Cardiac atrium fibroblast (primary cell): ENCODE measurements around the gene KARS1. TPM values are rescaled to one million over a fixed set of nuclear protein-coding genes. Genes with fewer than 3 reads are reported as not detected.

Experiments used
- total RNA-seq: library from RNA; depleted of rRNA; stranded (reverse); fragments of >200 nt; gene quantifications from 2 replicates; pipeline ENCODE4 v1.2.3, GENCODE V29; 2015

KARS1 gene
- total RNA-seq: 137 and 149 TPM in 2 replicates

GRCh38 chr16:75647492-75648264 is at the start of gene KARS1, which contains the start of gene TERF2IP:
KARS1 (minus strand) TSS chr16:75647665; CDS start chr16:75647639, 26 bp downstream.
TERF2IP (plus strand) TSS chr16:75647773; CDS start chr16:75647883, 110 bp downstream.

GRCh38 chr16:75676909-75677308 is 29.4 kb upstream of the KARS1 start, which contains the start of gene CPHXL2:
CPHXL2 (minus strand) TSS chr16:75677009; CDS start chr16:75676999, 10 bp downstream.

GRCh38 chr16:75622761-75623605 is 24.5 kb downstream of the KARS1 start, which contains the start of gene ADAT1:
ADAT1 (minus strand) TSS chr16:75623281; CDS start chr16:75620799, 2,482 bp downstream.

Other genes starting within 250 kb of the KARS1 start
- gene CFDP1, start 214.2 kb downstream of the KARS1 start, total RNA-seq: 24.6 and 39.2 TPM in 2 replicates
- 7.1 and 11.2 TPM in 2 replicates for gene TMEM170A, start 183.0 kb downstream of the KARS1 start, total RNA-seq
- gene CHST6, start 152.2 kb downstream of the KARS1 start, total RNA-seq: 0.72 and 0.97 TPM in 2 replicates
- gene CHST5, start 111.6 kb downstream of the KARS1 start, total RNA-seq: not detected in 2 replicates
- gene TMEM231, start 91.4 kb downstream of the KARS1 start, total RNA-seq: 9.4 and 13.6 TPM in 2 replicates
- gene GABARAPL2, start 81.3 kb downstream of the KARS1 start, total RNA-seq: 51.8 and 62.0 TPM in 2 replicates
- gene ADAT1, start 24.4 kb downstream of the KARS1 start, total RNA-seq: 27.5 and 34.7 TPM in 2 replicates
- 35.0 and 45.4 TPM in 2 replicates for gene TERF2IP, start 108 bp upstream of the KARS1 start, total RNA-seq
- not detected in 2 replicates for gene CPHXL2, start 29.3 kb upstream of the KARS1 start, total RNA-seq
- gene DUXB, start 53.8 kb upstream of the KARS1 start, total RNA-seq: not detected in 2 replicates
- not detected in 2 replicates for gene CPHXL, start 78.8 kb upstream of the KARS1 start, total RNA-seq